GM21390 (cell line): Measurements from ENCODE around the gene KRT10.
"Not testable (repeated sequence)": the region's sequence is repeated elsewhere in the genome, so short reads cannot be mapped to it uniquely, and the experiment has no call there.

Source experiments
- ATAC-seq: cut with Tn5 transposase; IDR thresholded peaks from one replicate; pipeline ENCODE4 v1.9.1; 2021; ENCODE audit not compliant: unreplicated experiment

The KRT10 gene

GRCh38 chr17:40822132-40822812 is at the start of gene KRT10:
Gene KRT10, minus strand, starts transcription at chr17:40822614. Its CDS starts 29 bp downstream, at chr17:40822585.
- ATAC-seq, result no peak

GRCh38 chr17:40871316-40871715 is 48.9 kb upstream of the KRT10 start:
- ATAC-seq, result no peak

DNA sequence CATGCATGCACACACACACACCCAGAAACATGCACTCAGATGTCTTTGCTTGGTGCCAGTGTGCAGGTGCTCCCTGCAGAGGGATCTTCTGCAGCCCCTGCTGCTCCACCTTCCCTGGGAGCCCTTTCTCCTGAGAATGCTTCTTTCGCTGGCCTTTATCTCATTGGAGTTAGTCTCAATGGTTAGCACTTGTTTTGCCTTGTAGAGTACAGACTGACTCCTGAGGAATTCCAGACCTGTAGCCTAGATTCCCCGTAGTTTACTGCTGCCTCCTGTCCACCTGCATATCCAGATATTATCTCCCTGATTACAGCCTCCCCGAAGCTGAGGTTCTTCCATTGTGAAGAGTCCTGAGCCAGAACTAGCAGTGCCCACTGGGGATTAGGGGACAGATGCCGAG is 47.7 kb upstream of the KRT10 start:
- ATAC-seq, result no peak

DNA sequence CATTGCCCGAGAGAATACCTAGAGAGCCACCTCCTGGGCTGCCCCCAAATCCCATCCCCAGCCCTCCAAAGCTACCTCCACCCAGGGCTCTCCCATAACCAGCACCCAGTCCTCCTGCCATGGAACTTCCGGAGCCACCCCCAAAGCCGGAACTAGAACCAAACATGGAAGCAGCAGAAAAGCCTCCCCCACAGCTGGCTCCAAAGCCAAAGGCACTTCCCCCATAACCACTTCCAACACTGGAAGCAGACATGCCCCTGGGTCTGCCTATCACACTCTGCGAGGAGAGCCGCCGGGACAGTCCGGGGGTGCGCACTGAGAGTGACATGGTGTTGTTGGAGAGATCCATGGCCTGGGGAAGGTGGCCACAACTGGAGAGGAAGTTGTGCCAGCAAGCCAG is 44.4 kb upstream of the KRT10 start, which contains the start of gene KRT12:
Gene KRT12, minus strand, starts transcription at position 386 of the 400 bp plus-strand sequence. Its CDS starts 37 bp downstream, at position 349.
- ATAC-seq, result no peak

- no peak for ATAC-seq
These were observed 42.4 kb upstream of the KRT10 start for GRCh38 chr17:40864661-40865390.

DNA sequence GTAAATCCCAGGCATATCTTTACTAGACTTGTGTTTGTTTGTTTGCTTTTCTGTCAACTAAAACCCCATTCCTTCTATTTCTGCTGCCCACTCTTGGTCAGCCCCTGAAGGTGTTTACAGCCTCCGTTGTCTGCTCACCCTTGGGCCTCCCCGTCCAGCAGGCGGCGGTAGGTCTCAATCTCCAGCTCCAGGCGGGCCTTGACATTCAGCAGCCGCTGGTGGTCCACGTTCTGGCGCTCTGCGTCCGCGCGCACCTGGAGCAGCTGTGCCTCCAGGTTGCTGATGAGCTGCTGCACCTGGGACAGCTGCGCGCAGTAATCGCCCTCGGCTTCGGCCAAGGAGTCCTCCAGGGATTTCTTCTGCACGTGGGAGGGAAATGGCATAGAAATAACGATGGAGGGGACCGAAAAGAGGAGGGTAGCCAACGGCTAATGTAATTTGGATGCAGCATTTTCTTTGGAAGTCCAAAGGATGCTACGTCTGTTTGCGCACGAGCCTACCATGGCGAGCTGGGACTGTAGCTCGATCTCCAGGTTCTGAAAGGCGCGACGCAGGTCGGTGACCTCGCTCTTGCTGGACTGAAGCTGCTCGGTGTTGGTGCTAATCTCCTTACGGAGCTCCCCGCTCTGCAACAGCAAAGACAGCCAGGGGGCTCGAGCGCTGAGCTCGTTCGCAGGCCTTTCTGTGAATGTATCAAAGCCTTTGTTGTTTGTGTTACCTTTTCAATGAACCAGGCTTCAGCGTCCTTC is 40.7 kb upstream of the KRT10 start:
- no peak for ATAC-seq

GRCh38 chr17:40859536-40859935 is 37.1 kb upstream of the KRT10 start:
- ATAC-seq, result no peak

- not testable (repeated sequence) for ATAC-seq
These were observed 36.3 kb upstream of the KRT10 start for GRCh38 chr17:40858667-40859066.

GRCh38 chr17:40857535-40857934 is 35.1 kb upstream of the KRT10 start:
- ATAC-seq, result no peak

DNA sequence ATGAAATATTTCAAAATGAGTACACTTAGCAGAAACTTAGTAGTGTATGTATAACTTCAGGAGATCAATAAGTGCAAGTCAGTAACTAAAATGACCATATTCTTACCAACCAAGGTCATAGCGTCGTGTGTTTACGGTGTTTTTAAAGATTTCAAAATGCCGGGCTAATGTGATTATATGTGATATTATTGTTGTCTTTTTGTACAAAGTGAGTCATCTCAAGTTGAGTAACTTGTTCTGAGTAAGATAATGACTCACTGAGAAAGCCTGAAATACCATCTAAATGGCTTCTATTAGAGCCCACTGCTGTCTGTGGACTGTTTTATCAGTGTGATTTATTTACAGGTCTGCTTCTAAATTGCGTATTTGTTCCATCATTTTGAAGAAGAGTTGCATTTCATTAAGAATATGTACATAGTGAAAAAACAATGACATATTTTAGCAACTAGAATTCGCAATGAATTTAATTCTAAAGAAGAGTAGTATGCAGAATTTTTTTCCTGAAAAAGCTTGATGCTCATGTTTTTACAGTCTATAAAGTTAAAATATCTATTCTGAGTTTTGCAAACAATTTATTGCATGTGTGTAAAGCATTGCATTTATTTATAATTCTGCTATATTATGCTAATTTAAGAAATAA is 31.9 kb upstream of the KRT10 start:
- ATAC-seq, result no peak

DNA sequence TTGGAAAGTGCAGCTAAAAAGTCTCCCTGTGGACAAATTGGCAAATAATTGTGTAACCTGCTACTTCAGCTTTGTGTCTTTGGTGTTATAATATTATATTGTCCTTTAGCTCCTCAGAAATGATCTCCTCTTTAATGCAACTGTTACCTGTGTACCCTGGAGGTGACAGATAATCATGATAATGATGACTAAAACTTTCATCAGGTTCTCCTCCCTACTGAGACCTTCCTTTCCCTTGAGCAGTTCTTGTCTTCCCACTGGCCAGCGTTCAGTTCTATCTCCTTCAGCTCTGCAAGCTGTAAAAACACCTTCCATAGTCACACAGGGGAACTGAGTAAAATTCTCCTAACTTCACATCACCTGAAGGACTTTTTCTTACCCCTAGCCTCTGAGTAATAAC is 29.9 kb upstream of the KRT10 start:
- ATAC-seq, result no peak

- no peak for ATAC-seq
These were observed 28.0 kb upstream of the KRT10 start for GRCh38 chr17:40850293-40850972.

DNA sequence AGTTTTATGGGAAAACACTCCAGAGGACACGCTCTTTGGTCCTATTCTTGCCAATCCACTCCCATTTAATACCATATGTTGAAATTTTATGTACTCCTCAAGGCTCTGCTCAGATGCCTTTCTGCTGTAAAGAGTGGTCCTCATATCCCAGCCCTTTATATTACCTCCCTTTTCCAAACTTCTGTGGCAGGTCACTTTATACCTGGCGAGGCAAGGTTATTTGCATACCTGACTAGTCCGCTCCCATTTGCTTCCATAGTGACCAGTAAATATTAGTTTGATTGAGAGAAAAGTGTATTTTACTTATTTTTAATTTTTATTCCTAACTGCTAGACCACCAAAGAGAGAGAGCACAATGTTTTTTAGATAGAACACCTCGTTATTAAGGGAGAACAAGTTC is 27.3 kb upstream of the KRT10 start:
- no peak for ATAC-seq

DNA sequence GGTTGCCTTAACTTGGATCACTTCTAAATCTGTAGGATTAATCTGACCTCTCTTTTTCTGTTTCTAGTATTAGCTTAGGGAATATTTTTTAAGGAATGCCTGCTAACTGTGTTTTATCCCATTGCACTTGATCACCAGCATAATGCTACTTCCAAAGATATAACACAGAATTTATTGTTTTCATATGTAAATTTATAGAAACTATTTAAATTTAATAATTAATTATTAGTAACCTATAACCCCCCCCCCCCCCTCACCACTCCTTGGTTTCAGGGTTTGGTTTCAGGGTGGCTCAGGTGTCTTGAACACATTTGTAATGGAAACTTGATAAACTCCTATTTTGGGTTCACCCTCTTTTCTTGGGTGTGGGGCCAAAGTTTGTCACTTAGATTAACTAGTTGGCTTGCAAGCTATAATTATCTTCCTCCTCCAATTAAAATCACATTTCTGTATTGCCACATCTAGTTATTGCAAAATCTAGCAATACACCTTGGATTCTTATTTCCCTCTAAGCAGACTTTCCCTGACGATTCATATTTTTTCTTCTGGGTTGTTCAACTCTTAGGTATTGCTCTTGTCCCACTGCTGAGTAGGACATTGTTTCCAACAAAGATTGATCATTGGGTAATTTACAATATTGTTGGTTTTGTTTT is 26.3 kb upstream of the KRT10 start:
- ATAC-seq, result no peak

DNA sequence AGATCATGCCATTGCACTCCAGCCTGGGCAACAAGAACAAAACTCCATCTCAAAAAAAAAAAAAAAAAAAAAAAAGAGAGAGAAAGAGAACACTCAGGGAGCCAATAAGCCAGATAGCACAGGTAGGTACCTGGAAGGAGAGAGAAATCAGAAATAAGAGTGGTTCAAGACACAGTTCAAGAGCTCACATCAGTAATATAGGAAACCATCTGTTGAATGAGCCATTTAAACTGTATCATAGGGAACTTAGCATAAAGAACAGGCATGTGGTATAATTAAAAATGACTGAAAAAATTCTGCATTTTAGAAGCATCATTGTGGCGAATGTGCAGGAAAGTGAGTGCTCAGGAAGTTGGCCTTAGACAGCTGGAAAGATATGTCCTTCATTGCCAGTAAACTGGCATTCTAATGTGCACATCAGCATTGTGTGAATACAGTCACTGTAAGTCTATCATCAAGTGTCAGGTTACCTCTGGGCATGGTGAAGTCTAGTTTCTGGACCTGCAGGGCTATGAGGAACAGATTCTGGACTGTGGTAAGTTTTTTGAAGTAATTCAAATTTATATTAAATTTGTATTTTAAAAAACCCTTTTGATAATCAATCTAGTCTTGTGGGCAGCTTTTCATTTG is 24.2 kb upstream of the KRT10 start:
- no peak for ATAC-seq

DNA sequence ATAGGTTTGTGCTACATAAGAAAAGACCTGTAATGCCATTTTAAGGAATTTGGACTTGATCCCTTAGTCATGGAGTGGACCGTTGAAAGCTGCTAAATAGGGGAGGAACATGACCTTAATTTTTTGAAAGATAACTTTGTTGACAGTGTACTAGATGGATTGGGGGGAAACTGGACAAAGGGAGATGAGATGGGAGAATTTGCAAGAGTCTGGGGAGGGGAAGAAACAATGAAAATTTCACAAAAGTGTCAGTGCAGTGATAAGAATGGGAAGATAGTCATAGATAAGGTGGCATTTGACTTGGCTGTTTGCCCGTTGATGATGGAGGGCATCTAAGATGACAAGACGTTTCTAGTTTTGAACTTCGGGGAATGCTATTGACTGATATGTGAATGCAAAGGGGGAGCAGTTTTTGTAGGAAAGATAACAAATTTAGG is 22.3 kb upstream of the KRT10 start:
- no peak for ATAC-seq

DNA sequence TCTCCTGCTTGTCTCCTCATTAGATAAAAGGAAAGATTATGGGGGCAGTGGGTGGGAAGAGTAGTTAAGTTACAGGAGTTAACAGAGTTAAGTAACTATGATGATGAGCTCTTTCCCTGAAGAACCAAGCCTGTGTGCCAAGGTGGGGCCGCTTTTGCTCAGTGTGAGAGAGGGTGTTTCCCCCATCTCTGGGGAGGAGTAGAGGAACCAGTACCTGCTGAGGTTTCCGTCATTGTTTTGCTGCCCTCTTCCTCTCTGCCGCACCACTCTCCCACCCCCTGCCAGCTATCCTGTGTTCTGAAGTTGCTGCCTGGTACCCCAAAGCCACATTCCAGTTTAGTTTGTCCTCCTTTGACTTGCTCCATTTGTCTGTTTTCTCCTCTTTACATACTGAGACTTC is 20.8 kb upstream of the KRT10 start:
- ATAC-seq, result no peak

GRCh38 chr17:40841246-40841645 is 18.8 kb upstream of the KRT10 start:
- ATAC-seq, result no peak

- no peak for ATAC-seq
These were observed 16.8 kb upstream of the KRT10 start for GRCh38 chr17:40839194-40839593.

- ATAC-seq, result no peak
These were observed 13.6 kb upstream of the KRT10 start for GRCh38 chr17:40836020-40836419.
